ENCODE data around the gene CDHR2. TPM values are rescaled to one million over a fixed set of nuclear protein-coding genes. Genes with fewer than 3 reads are reported as not detected.

The CDHR2 gene
- total RNA-seq, 4 donors from 2014 or later: not detected

GRCh38 chr5:176644294-176644693, 95.2 kb downstream of the CDHR2 start:
- no peak for DNase-seq (ENCODE audit: low spot score in 2 of 2)
- Histone ChIP-seq H3K36me3 (no peaks in the 10 kb centered on the region), H3K27ac (no peak overlapping the region), H3K9me3 (no peaks in the 10 kb centered on the region), H3K4me3 (no peak overlapping the region), H3K4me1 (peaks cover 0 to 24% (median 15%) of the 10 kb centered on the region in 4 donors), H3K27me3 (no peaks in the 10 kb centered on the region)
- TF ChIP-seq POLR2A (IDR thresholded peaks at IDR 0.05) (no peak), CTCF (IDR thresholded peaks at IDR 0.05) (no peak), EP300 (IDR thresholded peaks at IDR 0.05) (no peak)
- WGBS, 2 donors: 65 to 68% methylated on average over 9 of the region's 9 CpGs

GRCh38 chr5:176644878-176645670, 95.9 kb downstream of the CDHR2 start:
- WGBS, 2 donors: 89 to 93% methylated on average over 20 to 22 of the region's 22 CpGs
- no peak overlapping the region for H3K4me3 ChIP-seq
- H3K27me3 ChIP-seq: no peaks in the 10 kb centered on the region
- no peak overlapping the region for H3K27ac ChIP-seq
- peaks cover 0 to 29% (median 15%) of the 10 kb centered on the region in 4 donors for H3K4me1 ChIP-seq
- TF ChIP-seq POLR2A (IDR thresholded peaks at IDR 0.05) (no peak), EP300 (IDR thresholded peaks at IDR 0.05) (no peak), CTCF (IDR thresholded peaks at IDR 0.05) (no peak)
- H3K9me3 ChIP-seq: no peaks in the 10 kb centered on the region
- DNase-seq (ENCODE audit: low spot score in 2 of 2): no peak
- H3K36me3 ChIP-seq: no peaks in the 10 kb centered on the region

Small RNAs within 50 kb of the gene (small RNA-seq; reads per million reads assigned to genes)
- gene MIR4281 (not detected), gene RF00019 (not detected), gene RN7SL684P (not detected)

Other genes with a start within 250 kb of the CDHR2 start
- 10 to 100 TPM; 77.9 to 91.3 (median 90.0) TPM for gene KIAA1191, start 187.6 kb upstream of the CDHR2 start, total RNA-seq
- 10 to 100 TPM; 12.0 to 54.6 (median 16.9) TPM for gene ARL10, start 183.9 kb upstream of the CDHR2 start, total RNA-seq
- gene NOP16, start 160.7 kb upstream of the CDHR2 start, total RNA-seq: 10 to 100 TPM in 1 of 4 donors, 1 to 10 TPM in 3; 6.1 to 17.7 (median 6.6) TPM
- 10 to 100 TPM; 54.3 to 96.3 (median 85.1) TPM for gene HIGD2A, start 160.6 kb upstream of the CDHR2 start, total RNA-seq
- gene CLTB, start 132.8 kb upstream of the CDHR2 start, total RNA-seq: 100 to 1,000 TPM; 183 to 233 (median 197) TPM
- gene FAF2, start 101.0 kb upstream of the CDHR2 start, total RNA-seq: 10 to 100 TPM; 23.0 to 30.8 (median 29.4) TPM
- 10 to 100 TPM; 11.1 to 28.5 (median 21.8) TPM for gene RNF44, start 11.9 kb upstream of the CDHR2 start, total RNA-seq
- gene GPRIN1, start 60.8 kb downstream of the CDHR2 start, total RNA-seq: under 1 TPM in 2 of 4 donors, not detected in 2; 0.22 to 0.90 TPM
- not detected for gene SNCB, start 81.2 kb downstream of the CDHR2 start, total RNA-seq
- gene EIF4E1B, start 81.3 kb downstream of the CDHR2 start, total RNA-seq: not detected
- 10 to 100 TPM; 11.0 to 25.8 (median 14.3) TPM for gene TSPAN17, start 98.1 kb downstream of the CDHR2 start, total RNA-seq

Data from tibial nerve (tissue), 4 donors.